ENCODE measurements around the gene COL12A1. TPM values are rescaled to one million over a fixed set of nuclear protein-coding genes. Genes with fewer than 3 reads are reported as not detected.

COL12A1 gene
- total and polyA plus RNA-seq, 8 donors, result 1.2 to 19.3 (median 3.5) TPM

- 67% methylated on average over 2 of the region's 2 CpGs for WGBS, 2 donors
- ATAC-seq (no peak), DNase-seq (no peak), FAIRE-seq (no peak)
- Histone ChIP-seq H3K4me3 (no peak overlapping the region), H3K9me3 (no peaks in the 10 kb centered on the region), H3K27ac (no peak overlapping the region), H3K4me1 (peaks cover 0 to 4% (median 0%) of the 10 kb centered on the region in 3 donors), H3K36me3 (no peaks in the 10 kb centered on the region), H3K27me3 (no peaks in the 10 kb centered on the region)
- intact Hi-C loops (cut with DNase I), result no loop called here
- TF ChIP-seq, protein P1, sequence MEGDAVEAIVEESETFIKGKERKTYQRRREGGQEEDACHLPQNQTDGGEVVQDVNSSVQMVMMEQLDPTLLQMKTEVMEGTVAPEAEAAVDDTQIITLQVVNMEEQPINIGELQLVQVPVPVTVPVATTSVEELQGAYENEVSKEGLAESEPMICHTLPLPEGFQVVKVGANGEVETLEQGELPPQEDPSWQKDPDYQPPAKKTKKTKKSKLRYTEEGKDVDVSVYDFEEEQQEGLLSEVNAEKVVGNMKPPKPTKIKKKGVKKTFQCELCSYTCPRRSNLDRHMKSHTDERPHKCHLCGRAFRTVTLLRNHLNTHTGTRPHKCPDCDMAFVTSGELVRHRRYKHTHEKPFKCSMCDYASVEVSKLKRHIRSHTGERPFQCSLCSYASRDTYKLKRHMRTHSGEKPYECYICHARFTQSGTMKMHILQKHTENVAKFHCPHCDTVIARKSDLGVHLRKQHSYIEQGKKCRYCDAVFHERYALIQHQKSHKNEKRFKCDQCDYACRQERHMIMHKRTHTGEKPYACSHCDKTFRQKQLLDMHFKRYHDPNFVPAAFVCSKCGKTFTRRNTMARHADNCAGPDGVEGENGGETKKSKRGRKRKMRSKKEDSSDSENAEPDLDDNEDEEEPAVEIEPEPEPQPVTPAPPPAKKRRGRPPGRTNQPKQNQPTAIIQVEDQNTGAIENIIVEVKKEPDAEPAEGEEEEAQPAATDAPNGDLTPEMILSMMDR (IDR thresholded peaks at IDR 0.05), result no peak
These were observed 35.9 kb downstream of the COL12A1 start for GRCh38 chr6:75169689-75170586.

DNA sequence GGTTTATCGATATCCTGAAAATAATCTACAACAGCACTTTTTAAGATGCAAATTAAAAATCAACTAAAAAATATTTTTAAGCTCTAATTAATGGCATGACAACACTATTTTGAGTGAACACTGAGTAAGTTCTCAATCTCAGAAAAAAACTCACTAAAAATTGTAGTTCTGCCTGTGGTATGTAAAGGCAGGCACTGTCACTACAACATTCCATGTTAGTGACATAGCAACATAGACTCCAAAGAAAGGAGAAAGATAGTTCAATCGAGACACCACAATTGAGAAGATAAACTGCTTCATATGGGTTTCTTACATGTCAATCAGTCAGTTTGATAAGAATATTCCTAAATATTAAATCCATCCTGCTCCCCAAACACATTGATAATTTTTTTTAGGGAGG lies 38.0 kb downstream of the COL12A1 start:
- Histone ChIP-seq H3K27ac (no peak overlapping the region), H3K27me3 (no peaks in the 10 kb centered on the region), H3K4me1 (peaks cover 0 to 4% (median 0%) of the 10 kb centered on the region in 3 donors), H3K9me3 (no peaks in the 10 kb centered on the region), H3K36me3 (no peaks in the 10 kb centered on the region), H3K4me3 (no peak overlapping the region)
- DNase-seq (no peak), ATAC-seq (no peak), FAIRE-seq (no peak)
- intact Hi-C loops (cut with DNase I), result no loop called here
- TF ChIP-seq, protein P1 (IDR thresholded peaks at IDR 0.05), result no peak
- WGBS, 2 donors, result 69 to 73% methylated on average over 2 of the region's 2 CpGs

DNA sequence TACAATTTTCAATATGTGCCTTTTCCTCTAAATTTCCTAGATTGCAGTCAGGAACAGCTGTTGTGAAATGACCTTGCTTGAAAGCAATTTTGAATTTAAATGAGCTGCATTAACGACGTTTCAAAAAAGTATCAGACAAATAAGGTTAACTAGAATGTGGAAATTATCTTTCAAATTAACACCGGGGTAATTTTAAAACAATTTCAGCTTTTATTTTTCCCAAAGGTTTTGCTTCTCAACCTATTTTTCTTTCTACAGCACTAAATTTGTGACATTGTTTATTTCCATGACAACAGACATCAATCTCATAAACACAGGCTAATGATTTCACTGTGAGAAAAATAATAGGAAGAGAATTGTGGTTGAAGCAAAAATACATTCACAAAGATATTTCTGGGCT lies 38.5 kb downstream of the COL12A1 start:
- intact Hi-C loops (cut with DNase I), result no loop called here
- Histone ChIP-seq H3K27me3 (no peaks in the 10 kb centered on the region), H3K27ac (no peak overlapping the region), H3K4me3 (no peak overlapping the region), H3K4me1 (peaks cover 0 to 4% (median 0%) of the 10 kb centered on the region in 3 donors), H3K36me3 (no peaks in the 10 kb centered on the region), H3K9me3 (no peaks in the 10 kb centered on the region)
- FAIRE-seq, result no peak
- TF ChIP-seq, protein P1 (IDR thresholded peaks at IDR 0.05), result no peak
- DNase-seq, result no peak
- 35 to 60% methylated on average over 3 of the region's 3 CpGs for WGBS, 2 donors
- ATAC-seq, result no peak

DNA sequence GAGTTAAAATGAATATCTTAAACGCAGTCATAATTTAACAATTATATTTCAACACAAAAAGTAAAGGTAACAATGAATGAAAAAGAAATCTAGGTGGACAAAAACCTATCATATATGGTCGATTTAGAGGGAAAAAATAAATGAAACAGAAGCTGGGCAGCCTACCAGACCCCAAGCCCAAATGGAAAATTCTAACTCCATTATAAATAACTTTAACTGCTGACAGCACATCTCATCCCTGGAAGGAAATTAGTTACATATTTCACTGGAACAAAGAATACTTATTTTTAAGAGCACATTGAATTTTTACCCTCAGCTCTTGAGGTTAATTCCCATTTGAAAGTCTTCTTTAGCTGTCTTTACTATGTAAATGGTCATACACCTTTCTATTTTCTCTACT lies 39.1 kb downstream of the COL12A1 start:
- Histone ChIP-seq H3K36me3 (no peaks in the 10 kb centered on the region), H3K27me3 (no peaks in the 10 kb centered on the region), H3K4me3 (no peak overlapping the region), H3K9me3 (no peaks in the 10 kb centered on the region), H3K27ac (no peak overlapping the region), H3K4me1 (peaks cover 0 to 2% (median 0%) of the 10 kb centered on the region in 3 donors)
- TF ChIP-seq, protein P1 (IDR thresholded peaks at IDR 0.05), result no peak
- no peak for FAIRE-seq
- intact Hi-C loops (cut with DNase I), result no loop called here
- no peak for ATAC-seq
- DNase-seq, result no peak
- 58 to 75% methylated on average over 2 of the region's 2 CpGs for WGBS, 2 donors

DNA sequence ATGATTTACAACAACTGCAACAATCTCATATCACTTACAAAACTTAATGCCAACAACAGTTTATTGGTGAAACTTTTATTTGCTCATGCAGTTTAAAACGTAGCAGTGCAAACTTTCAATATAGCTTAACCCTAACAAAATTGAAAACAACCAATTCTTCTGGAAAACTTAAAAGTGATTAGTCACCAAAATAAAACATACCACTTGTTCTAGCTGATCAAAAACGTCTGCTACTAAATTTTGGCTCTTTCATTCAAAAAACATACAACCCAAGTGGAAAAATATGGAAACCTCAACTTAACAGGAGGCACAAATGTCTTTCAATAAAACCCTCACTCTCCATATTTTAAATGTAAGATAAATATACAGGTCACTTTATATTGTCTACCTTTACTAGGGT lies 39.6 kb downstream of the COL12A1 start:
- Histone ChIP-seq H3K27ac (no peak overlapping the region), H3K4me1 (no peaks in the 10 kb centered on the region), H3K36me3 (no peaks in the 10 kb centered on the region), H3K27me3 (no peaks in the 10 kb centered on the region), H3K9me3 (no peaks in the 10 kb centered on the region), H3K4me3 (no peak overlapping the region)
- FAIRE-seq (no peak), ATAC-seq (no peak), DNase-seq (no peak)
- WGBS, 2 donors, result 28 to 34% methylated on average over 2 of the region's 2 CpGs
- intact Hi-C loops (cut with DNase I), result no loop called here
- TF ChIP-seq, protein P1 (IDR thresholded peaks at IDR 0.05), result no peak
